Activated naive CD4-positive, alpha-beta T cell treated with anti-CD3 and anti-CD28 coated beads, Interleukin-2, amount 50 U/mL, for 24 hours (primary cell): ENCODE measurements around the gene PM20D2.

Experiments
- H3K27ac Mint-ChIP-seq: one replicate; pipeline ENCODE4 v1.8.0; 2021; ENCODE audit warnings: mild to moderate bottlenecking, mixed read lengths
- H3K27me3 Mint-ChIP-seq: one replicate; pipeline ENCODE4 v1.8.0; 2021; ENCODE audit warnings: mixed read lengths
- H3K36me3 Mint-ChIP-seq: one replicate; pipeline ENCODE4 v1.8.0; 2021; ENCODE audit warnings: mixed read lengths
- H3K4me1 Mint-ChIP-seq: one replicate; pipeline ENCODE4 v1.8.0; 2021; ENCODE audit warnings: mixed read lengths
- H3K4me3 Mint-ChIP-seq: one replicate; pipeline ENCODE4 v1.8.0; 2021; ENCODE audit warnings: mild to moderate bottlenecking, mixed read lengths
- H3K9me3 Mint-ChIP-seq: one replicate; pipeline ENCODE4 v1.8.0; 2021; ENCODE audit warnings: mixed read lengths

The PM20D2 gene

GRCh38 chr6:89173634-89174033, 27.8 kb downstream of the PM20D2 start:
- Mint-ChIP-seq H3K36me3 (no peaks in the 10 kb centered on the region), H3K4me3 (no peak overlapping the region), H3K9me3 (no peaks in the 10 kb centered on the region), H3K27ac (no peak overlapping the region), H3K4me1 (no peaks in the 10 kb centered on the region), H3K27me3 (no peaks in the 10 kb centered on the region)

- no peaks in the 10 kb centered on the region for H3K4me1 Mint-ChIP-seq
- H3K9me3 Mint-ChIP-seq: no peaks in the 10 kb centered on the region
- no peak overlapping the region for H3K4me3 Mint-ChIP-seq
- H3K36me3 Mint-ChIP-seq: no peaks in the 10 kb centered on the region
- H3K27ac Mint-ChIP-seq: no peak overlapping the region
- H3K27me3 Mint-ChIP-seq: peaks cover 5% of the 10 kb centered on the region
Observed at GRCh38 chr6:89180112-89180511, 34.3 kb downstream of the PM20D2 start.

GRCh38 chr6:89180971-89181370, 35.1 kb downstream of the PM20D2 start:
- no peaks in the 10 kb centered on the region for H3K36me3 Mint-ChIP-seq
- no peak overlapping the region for H3K27ac Mint-ChIP-seq
- no peaks in the 10 kb centered on the region for H3K9me3 Mint-ChIP-seq
- peaks cover 5% of the 10 kb centered on the region for H3K27me3 Mint-ChIP-seq
- no peaks in the 10 kb centered on the region for H3K4me1 Mint-ChIP-seq
- H3K4me3 Mint-ChIP-seq: no peak overlapping the region

- H3K4me3 Mint-ChIP-seq: no peak overlapping the region
Observed at GRCh38 chr6:89183294-89183693, 37.4 kb downstream of the PM20D2 start.

GRCh38 chr6:89184344-89184743, 38.5 kb downstream of the PM20D2 start:
- no peak overlapping the region for H3K27ac Mint-ChIP-seq
- no peaks in the 10 kb centered on the region for H3K9me3 Mint-ChIP-seq

More at GRCh38 chr6:89183294-89183693, 37.4 kb downstream of the PM20D2 start:
- H3K9me3 Mint-ChIP-seq: no peaks in the 10 kb centered on the region
- H3K4me1 Mint-ChIP-seq: no peaks in the 10 kb centered on the region
- H3K36me3 Mint-ChIP-seq: no peaks in the 10 kb centered on the region
- H3K27me3 Mint-ChIP-seq: peaks cover 6% of the 10 kb centered on the region
- no peak overlapping the region for H3K27ac Mint-ChIP-seq

GRCh38 chr6:89186762-89187161, 40.9 kb downstream of the PM20D2 start:
- no peaks in the 10 kb centered on the region for H3K4me1 Mint-ChIP-seq
- no peaks in the 10 kb centered on the region for H3K36me3 Mint-ChIP-seq
- H3K27me3 Mint-ChIP-seq: peaks cover 5% of the 10 kb centered on the region
- no peak overlapping the region for H3K27ac Mint-ChIP-seq
- no peaks in the 10 kb centered on the region for H3K9me3 Mint-ChIP-seq
- H3K4me3 Mint-ChIP-seq: no peak overlapping the region

More at GRCh38 chr6:89184344-89184743, 38.5 kb downstream of the PM20D2 start:
- no peaks in the 10 kb centered on the region for H3K36me3 Mint-ChIP-seq
- no peaks in the 10 kb centered on the region for H3K4me1 Mint-ChIP-seq
- no peak overlapping the region for H3K4me3 Mint-ChIP-seq
- peaks cover 6% of the 10 kb centered on the region for H3K27me3 Mint-ChIP-seq

- Mint-ChIP-seq H3K27ac (no peak overlapping the region), H3K27me3 (peaks cover 8% of the 10 kb centered on the region), H3K9me3 (no peaks in the 10 kb centered on the region), H3K4me1 (no peaks in the 10 kb centered on the region), H3K36me3 (peaks cover 3% of the 10 kb centered on the region), H3K4me3 (no peak overlapping the region)
Observed at GRCh38 chr6:89187504-89187903, 41.6 kb downstream of the PM20D2 start.

GRCh38 chr6:89190741-89191140, 44.9 kb downstream of the PM20D2 start:
- Mint-ChIP-seq H3K27me3 (peaks cover 9% of the 10 kb centered on the region), H3K4me3 (no peak overlapping the region), H3K4me1 (no peaks in the 10 kb centered on the region), H3K9me3 (peaks cover 16% of the 10 kb centered on the region), H3K36me3 (peaks cover 5% of the 10 kb centered on the region), H3K27ac (no peak overlapping the region)

- peaks cover 16% of the 10 kb centered on the region for H3K9me3 Mint-ChIP-seq
- no peaks in the 10 kb centered on the region for H3K4me1 Mint-ChIP-seq
- no peak overlapping the region for H3K27ac Mint-ChIP-seq
- H3K4me3 Mint-ChIP-seq: no peak overlapping the region
- peaks cover 5% of the 10 kb centered on the region for H3K36me3 Mint-ChIP-seq
- peaks cover 8% of the 10 kb centered on the region for H3K27me3 Mint-ChIP-seq
Observed at GRCh38 chr6:89194559-89194958, 48.7 kb downstream of the PM20D2 start.

GRCh38 chr6:89197141-89197540, 51.3 kb downstream of the PM20D2 start:
- peaks cover 7% of the 10 kb centered on the region for H3K27me3 Mint-ChIP-seq
- no peak overlapping the region for H3K4me3 Mint-ChIP-seq
- no peaks in the 10 kb centered on the region for H3K4me1 Mint-ChIP-seq
- H3K9me3 Mint-ChIP-seq: peaks cover 16% of the 10 kb centered on the region
- H3K36me3 Mint-ChIP-seq: peaks cover 4% of the 10 kb centered on the region
- H3K27ac Mint-ChIP-seq: no peak overlapping the region

GRCh38 chr6:89198235-89198634, 52.4 kb downstream of the PM20D2 start:
- no peak overlapping the region for H3K4me3 Mint-ChIP-seq
- H3K9me3 Mint-ChIP-seq: peaks cover 16% of the 10 kb centered on the region
- H3K27ac Mint-ChIP-seq: no peak overlapping the region
- no peaks in the 10 kb centered on the region for H3K4me1 Mint-ChIP-seq
- H3K27me3 Mint-ChIP-seq: peaks cover 6% of the 10 kb centered on the region
- peaks cover 2% of the 10 kb centered on the region for H3K36me3 Mint-ChIP-seq

- H3K36me3 Mint-ChIP-seq: peaks cover 2% of the 10 kb centered on the region
- H3K9me3 Mint-ChIP-seq: peaks cover 5% of the 10 kb centered on the region
Observed at GRCh38 chr6:89199579-89199978, 53.7 kb downstream of the PM20D2 start.

GRCh38 chr6:89200706-89201215, 54.9 kb downstream of the PM20D2 start:
- Mint-ChIP-seq H3K9me3 (no peaks in the 10 kb centered on the region), H3K27ac (no peak overlapping the region), H3K4me3 (no peak overlapping the region), H3K36me3 (no peaks in the 10 kb centered on the region), H3K4me1 (no peaks in the 10 kb centered on the region), H3K27me3 (peaks cover 2% of the 10 kb centered on the region)

More at GRCh38 chr6:89199579-89199978, 53.7 kb downstream of the PM20D2 start:
- Mint-ChIP-seq H3K4me1 (no peaks in the 10 kb centered on the region), H3K27me3 (peaks cover 6% of the 10 kb centered on the region), H3K27ac (no peak overlapping the region), H3K4me3 (no peak overlapping the region)

GRCh38 chr6:89204096-89204495, 58.2 kb downstream of the PM20D2 start:
- peaks cover 1% of the 10 kb centered on the region for H3K27me3 Mint-ChIP-seq
- no peak overlapping the region for H3K4me3 Mint-ChIP-seq
- no peaks in the 10 kb centered on the region for H3K9me3 Mint-ChIP-seq
- H3K27ac Mint-ChIP-seq: no peak overlapping the region
- no peaks in the 10 kb centered on the region for H3K4me1 Mint-ChIP-seq
- no peaks in the 10 kb centered on the region for H3K36me3 Mint-ChIP-seq

- no peaks in the 10 kb centered on the region for H3K4me1 Mint-ChIP-seq
- H3K4me3 Mint-ChIP-seq: no peak overlapping the region
- H3K36me3 Mint-ChIP-seq: no peaks in the 10 kb centered on the region
- no peaks in the 10 kb centered on the region for H3K9me3 Mint-ChIP-seq
- no peak overlapping the region for H3K27ac Mint-ChIP-seq
- H3K27me3 Mint-ChIP-seq: peaks cover 5% of the 10 kb centered on the region
Observed at GRCh38 chr6:89205819-89206218, 60.0 kb downstream of the PM20D2 start.

GRCh38 chr6:89208551-89208950, 62.7 kb downstream of the PM20D2 start:
- Mint-ChIP-seq H3K4me1 (no peaks in the 10 kb centered on the region), H3K4me3 (no peak overlapping the region), H3K27ac (no peak overlapping the region), H3K36me3 (peaks cover 2% of the 10 kb centered on the region), H3K9me3 (no peaks in the 10 kb centered on the region), H3K27me3 (peaks cover 9% of the 10 kb centered on the region)

GRCh38 chr6:89209457-89209856, 63.6 kb downstream of the PM20D2 start:
- Mint-ChIP-seq H3K9me3 (no peaks in the 10 kb centered on the region), H3K27me3 (peaks cover 9% of the 10 kb centered on the region), H3K4me1 (no peaks in the 10 kb centered on the region), H3K4me3 (no peak overlapping the region), H3K36me3 (peaks cover 2% of the 10 kb centered on the region), H3K27ac (no peak overlapping the region)
